ENCODE measurements around the gene KRTAP10-1.

GRCh38 chr21:44581158-44581557 is 41.2 kb upstream of the KRTAP10-1 start:
- TF ChIP-seq POLR2A (IDR thresholded peaks at IDR 0.05), result no peak
- no peak for TF ChIP-seq CTCF (IDR thresholded peaks at IDR 0.05)
- no peak for TF ChIP-seq EP300 (IDR thresholded peaks at IDR 0.05)
